HUES48 (cell line): ENCODE measurements around the gene ZNF444.
"Not testable (repeated sequence)": the region's sequence is repeated elsewhere in the genome, so short reads cannot be mapped to it uniquely, and the experiment has no call there.

Source experiments
- H3K27ac ChIP-seq: one replicate; pipeline ENCODE4 v1.7.0; 2013; ENCODE audit warnings: low read depth, low read length, inconsistent platforms
- H3K27me3 ChIP-seq: 2 replicates; pipeline ENCODE4 v1.6.1; 2013; ENCODE audit warnings: mild to moderate bottlenecking, low read length; ENCODE audit not compliant: control insufficient read depth, insufficient read depth
- H3K36me3 ChIP-seq: 2 replicates; pipeline ENCODE4 v1.6.1; 2013; ENCODE audit warnings: low read length; ENCODE audit not compliant: control insufficient read depth, insufficient read depth
- H3K4me1 ChIP-seq: 2 replicates; pipeline ENCODE4 v1.6.1; 2013; ENCODE audit warnings: mild to moderate bottlenecking, low read length; ENCODE audit not compliant: control insufficient read depth, insufficient read depth
- H3K4me3 ChIP-seq: 2 replicates; pipeline ENCODE4 v1.5.1; 2013; ENCODE audit warnings: mild to moderate bottlenecking, low read depth, low read length
- H3K9ac ChIP-seq: 2 replicates; pipeline ENCODE4 v1.6.1; 2013; ENCODE audit warnings: mild to moderate bottlenecking, low read depth, low read length, moderate library complexity
- H3K9me3 ChIP-seq: 2 replicates; pipeline ENCODE4 v1.6.1; 2013; ENCODE audit warnings: low read length; ENCODE audit not compliant: control insufficient read depth, insufficient read depth

The ZNF444 gene

DNA sequence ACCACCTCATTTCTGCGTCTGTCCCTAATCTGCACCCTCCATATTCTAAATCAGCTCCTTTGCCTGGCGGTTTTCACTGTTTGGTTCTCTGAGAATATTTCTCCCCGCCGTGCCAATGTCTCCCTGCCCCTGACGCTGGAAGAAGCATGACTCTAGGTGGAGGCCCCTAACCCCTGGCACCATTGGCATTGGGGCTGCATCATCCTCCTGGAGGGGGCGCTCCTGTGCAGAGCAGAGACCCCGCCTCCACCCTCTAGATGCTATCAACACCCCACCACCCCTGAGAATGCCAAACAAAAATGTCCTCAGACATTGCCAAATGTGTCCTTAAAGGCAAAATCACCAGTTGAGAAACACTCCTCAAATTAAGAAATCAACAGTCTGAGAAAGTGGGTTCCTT is 50.0 kb downstream of the ZNF444 start:
- Histone ChIP-seq H3K27ac (no peak overlapping the region), H3K4me1 (no peaks in the 10 kb centered on the region), H3K36me3 (no peaks in the 10 kb centered on the region), H3K4me3 (no peak overlapping the region), H3K9ac (no peak overlapping the region), H3K27me3 (no peaks in the 10 kb centered on the region), H3K9me3 (no peaks in the 10 kb centered on the region)

DNA sequence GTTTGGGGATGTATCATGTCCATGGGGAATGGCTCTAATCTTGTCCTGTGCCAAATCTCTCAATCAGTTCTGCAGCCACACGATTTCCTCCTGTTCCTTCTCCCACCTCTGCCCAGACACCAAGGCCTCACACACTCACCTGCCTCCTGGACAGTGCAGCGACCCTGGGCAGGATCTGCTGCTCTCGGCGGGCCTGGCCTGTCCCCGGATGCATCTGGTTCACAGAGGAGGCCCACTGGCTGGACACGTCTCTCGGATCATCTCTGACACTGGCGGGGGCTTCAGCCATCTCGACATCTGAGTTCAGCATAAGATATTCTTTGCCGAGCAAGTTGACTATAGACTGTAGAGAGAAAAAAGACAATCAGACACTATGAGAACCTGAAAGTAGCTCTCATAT is 50.6 kb downstream of the ZNF444 start:
- no peaks in the 10 kb centered on the region for H3K9me3 ChIP-seq
- H3K36me3 ChIP-seq, result no peaks in the 10 kb centered on the region
- H3K4me3 ChIP-seq, result no peak overlapping the region
- H3K27me3 ChIP-seq, result no peaks in the 10 kb centered on the region
- no peak overlapping the region for H3K9ac ChIP-seq
- no peaks in the 10 kb centered on the region for H3K4me1 ChIP-seq
- H3K27ac ChIP-seq, result no peak overlapping the region

DNA sequence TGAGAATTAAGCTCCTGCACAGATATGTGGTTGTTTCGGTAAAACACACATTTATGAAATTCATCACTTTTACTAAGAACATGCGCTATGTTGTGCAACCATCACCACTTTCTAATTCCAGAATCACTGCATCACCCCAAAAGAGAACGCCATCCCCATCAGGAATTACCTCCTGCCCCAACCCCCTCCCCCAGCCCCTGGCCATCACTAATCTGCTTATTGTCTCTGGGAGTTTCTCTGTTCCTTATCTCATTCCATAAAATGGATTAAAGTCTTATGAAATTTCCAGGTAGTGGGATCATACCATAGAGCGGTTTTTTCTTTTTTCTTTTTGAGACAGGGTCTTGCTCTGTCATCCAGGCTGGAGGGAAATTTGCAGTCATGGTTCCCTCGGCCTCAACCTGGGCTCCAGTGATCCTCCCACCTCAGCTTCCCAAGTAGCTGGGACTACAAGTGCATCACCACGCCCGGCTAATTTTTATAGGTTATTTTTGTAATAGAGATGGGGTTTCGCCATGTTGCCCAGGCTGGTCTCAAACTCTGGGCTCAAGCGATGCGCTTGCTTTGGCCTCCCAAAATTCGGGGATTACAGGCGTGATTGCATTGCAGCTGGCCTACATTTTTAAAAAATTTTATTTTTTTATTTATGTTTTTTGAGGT is 53.0 kb downstream of the ZNF444 start:
- Histone ChIP-seq H3K9ac (no peak overlapping the region), H3K4me3 (no peak overlapping the region), H3K27me3 (no peaks in the 10 kb centered on the region), H3K36me3 (no peaks in the 10 kb centered on the region), H3K4me1 (no peaks in the 10 kb centered on the region), H3K27ac (no peak overlapping the region), H3K9me3 (no peaks in the 10 kb centered on the region)

DNA sequence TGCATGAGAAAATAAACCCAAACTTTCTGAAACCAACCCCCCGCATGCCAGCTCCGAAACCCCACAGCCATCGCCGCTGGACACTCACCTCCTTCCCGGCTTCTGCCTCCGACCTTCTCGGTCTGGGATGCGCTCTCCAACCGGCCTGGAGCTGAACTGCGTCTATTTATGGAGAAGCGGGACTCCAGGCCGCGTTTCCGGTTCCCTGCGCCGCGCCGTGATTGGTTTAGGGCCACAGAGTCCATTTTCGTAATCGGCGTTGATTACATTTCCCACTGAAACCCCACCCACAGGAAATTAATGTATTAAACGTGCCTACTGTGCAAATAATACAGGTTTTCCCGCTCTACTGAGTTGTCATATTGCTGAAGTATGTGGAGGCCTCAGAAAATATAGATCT is 56.6 kb downstream of the ZNF444 start, which contains the start of gene ZSCAN5B:
Gene ZSCAN5B, minus strand, starts transcription at position 138 of the 400 bp plus-strand sequence. CDS start 4,731 bp downstream, outside the sequence.
- not testable (repeated sequence) for H3K27me3 ChIP-seq, H3K4me3 ChIP-seq, H3K4me1 ChIP-seq, H3K9me3 ChIP-seq, H3K27ac ChIP-seq, H3K9ac ChIP-seq, H3K36me3 ChIP-seq

DNA sequence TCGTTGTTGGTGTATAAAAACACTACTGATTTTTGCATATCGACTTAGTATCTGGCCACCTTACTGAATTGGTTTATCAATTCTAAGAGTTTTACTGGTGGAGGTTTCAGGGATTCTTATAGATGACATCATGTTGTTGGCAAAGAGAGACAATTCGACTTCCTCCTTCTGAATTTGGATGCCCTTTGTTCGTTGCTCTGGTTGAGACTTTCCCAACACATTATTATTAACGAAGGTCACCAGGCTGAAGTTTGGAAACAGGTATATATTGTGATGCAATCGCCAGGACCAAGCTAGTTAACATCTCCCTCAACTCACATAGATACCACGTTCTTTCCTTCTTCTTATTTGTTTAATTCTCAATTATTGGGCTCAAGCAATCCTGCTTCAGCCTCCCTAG is 58.6 kb downstream of the ZNF444 start:
- no peaks in the 10 kb centered on the region for H3K4me1 ChIP-seq
- no peak overlapping the region for H3K4me3 ChIP-seq
- H3K9me3 ChIP-seq, result no peaks in the 10 kb centered on the region

DNA sequence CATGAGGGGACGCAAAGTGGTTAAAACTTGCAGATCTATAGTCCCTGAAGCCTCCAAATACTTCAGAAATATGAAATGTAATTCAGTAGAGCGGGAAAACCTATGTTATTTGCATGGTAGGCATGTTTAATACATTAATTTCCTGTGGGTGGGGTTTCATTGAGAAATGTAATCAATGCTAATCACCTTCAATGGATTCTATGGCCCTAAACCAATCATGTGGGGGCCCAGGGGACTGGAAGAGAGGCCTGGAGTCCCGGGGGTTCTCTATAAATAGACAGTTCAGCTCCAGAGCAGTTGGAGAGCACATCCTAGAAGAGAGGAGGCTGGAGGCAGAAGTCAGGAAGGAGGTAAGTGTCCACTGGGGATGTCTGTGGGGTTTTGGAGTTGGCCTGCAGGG is 60.9 kb downstream of the ZNF444 start, which contains the start of gene ZSCAN5C:
Gene ZSCAN5C, plus strand, starts transcription at position 301 of the 400 bp plus-strand sequence. CDS start 3,641 bp downstream, outside the sequence.
- Histone ChIP-seq H3K4me3 (no peak within 1 kb of the TSS), H3K27me3 (no peaks in the 10 kb centered on the region), H3K9ac (no peak within 1 kb of the TSS), H3K4me1 (no peaks in the 10 kb centered on the region), H3K36me3 (no peaks in the 10 kb centered on the region), H3K27ac (no peak within 1 kb of the TSS), H3K9me3 (peaks cover 2% of the 10 kb centered on the region; the same call in 1 of the 2 replicates)

More for the DNA sequence above, 58.6 kb downstream of the ZNF444 start:
- no peak overlapping the region for H3K27ac ChIP-seq
- H3K9ac ChIP-seq, result no peak overlapping the region
- H3K36me3 ChIP-seq, result no peaks in the 10 kb centered on the region
- no peaks in the 10 kb centered on the region for H3K27me3 ChIP-seq

DNA sequence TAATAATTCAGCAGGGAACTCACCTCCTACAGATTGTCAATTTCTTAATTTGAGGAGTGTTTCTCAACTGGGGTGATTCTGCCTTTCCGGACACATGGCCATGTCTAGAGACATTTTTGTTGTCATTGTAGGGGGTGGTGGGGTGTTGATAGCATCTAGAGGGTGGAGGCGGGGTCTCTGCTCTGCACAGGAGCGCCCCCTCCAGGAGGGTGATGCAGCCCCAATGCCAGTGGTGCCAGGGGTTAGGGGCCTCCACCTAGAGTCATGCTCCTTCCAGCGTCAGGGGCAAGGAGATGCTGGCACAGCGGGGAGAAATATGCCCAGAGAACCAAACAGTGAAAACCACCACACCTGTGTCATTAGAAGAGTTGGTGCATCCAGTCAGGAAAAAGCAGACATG is 66.5 kb downstream of the ZNF444 start:
- not testable (repeated sequence) for H3K36me3 ChIP-seq, H3K4me1 ChIP-seq, H3K9ac ChIP-seq, H3K9me3 ChIP-seq, H3K27ac ChIP-seq, H3K27me3 ChIP-seq, H3K4me3 ChIP-seq

DNA sequence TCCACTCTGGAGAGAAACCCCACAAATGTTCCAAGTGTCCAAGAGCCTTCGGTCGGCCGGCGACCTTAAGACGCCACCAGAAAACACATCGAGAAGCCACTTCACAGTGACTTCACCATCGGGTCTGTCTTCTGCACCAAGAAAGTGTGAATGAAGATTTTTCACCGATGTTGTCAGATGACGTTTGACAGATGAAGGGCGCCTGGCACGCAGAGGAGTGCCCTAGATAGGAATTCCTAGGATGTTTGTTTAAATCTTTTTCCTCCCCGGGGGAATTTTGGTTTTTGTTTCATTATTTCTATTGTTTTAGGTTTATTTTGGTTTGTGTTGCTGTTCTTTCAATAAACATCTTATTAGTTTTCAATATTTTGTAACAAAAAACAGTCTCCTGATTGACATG is 68.0 kb downstream of the ZNF444 start:
- Histone ChIP-seq H3K9ac (no peak overlapping the region), H3K4me1 (no peaks in the 10 kb centered on the region), H3K36me3 (no peaks in the 10 kb centered on the region), H3K9me3 (peaks cover 2% of the 10 kb centered on the region; the same call in 1 of the 2 replicates), H3K27me3 (no peaks in the 10 kb centered on the region), H3K27ac (no peak overlapping the region), H3K4me3 (no peak overlapping the region)

DNA sequence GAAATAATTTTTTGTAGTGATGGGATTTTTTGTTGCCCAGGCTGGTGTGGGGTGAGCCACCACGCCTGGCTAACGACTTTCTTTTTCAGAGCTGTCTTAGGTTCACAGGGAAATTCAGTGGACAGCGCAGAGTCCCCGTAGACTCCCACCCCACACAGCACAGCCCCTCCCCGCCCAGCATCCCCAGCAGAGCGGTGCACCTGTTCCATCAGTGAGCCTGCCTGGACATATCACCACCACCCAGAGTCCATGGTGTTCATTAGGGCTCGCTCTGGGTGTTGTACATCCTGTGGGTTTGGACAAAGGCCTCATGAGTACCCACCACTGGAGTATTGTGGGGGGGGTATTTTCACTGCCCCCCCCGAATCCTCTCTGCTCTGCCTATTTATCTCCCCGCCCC is 68.9 kb downstream of the ZNF444 start:
- not testable (repeated sequence) for H3K4me3 ChIP-seq, H3K9ac ChIP-seq, H3K4me1 ChIP-seq, H3K9me3 ChIP-seq, H3K27me3 ChIP-seq, H3K36me3 ChIP-seq, H3K27ac ChIP-seq
